Measurements from ENCODE around the gene GPATCH8. TPM values are rescaled to one million over a fixed set of nuclear protein-coding genes. Genes with fewer than 3 reads are reported as not detected.

Gene GPATCH8
- total and polyA plus RNA-seq, 10 of the 15 experiments (the other 5 are each of a cell fraction or from before 2014, with no cell fraction given): 11.7 to 45.1 (median 21.3) TPM

DNA sequence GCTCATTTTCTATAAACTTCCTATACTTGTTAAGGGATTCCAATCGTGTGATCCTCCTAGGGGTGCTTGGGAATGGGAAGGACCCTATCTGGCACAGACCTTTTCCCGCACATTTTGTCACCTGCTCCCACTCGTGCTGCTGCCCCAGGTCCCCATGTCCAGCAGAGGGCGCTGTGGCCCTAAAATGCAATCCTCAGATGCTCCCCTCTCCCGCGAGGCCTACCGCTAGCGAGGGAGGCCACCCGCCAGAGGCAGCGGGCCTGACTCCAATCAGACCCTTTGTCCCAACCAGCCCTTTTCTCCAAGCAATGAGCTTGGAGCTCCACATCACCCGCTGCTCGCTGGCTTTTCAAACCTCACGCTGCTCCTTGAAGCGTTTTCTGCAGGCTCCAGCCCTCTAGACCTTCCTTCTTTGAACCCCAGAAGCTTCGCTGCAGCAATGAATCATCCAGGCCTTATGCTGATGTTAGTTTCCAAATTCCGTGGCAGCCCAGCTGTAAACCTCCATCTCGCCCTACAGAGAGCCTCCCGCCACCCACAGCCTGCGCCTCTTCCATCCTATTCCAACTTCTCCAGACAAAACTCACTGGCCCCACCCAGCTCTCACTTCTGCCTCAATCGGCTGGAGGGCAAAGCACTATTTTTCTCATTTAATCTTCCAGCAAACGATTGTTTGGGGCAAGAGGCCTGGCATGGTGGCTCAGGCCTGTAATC lies 30.5 kb upstream of the GPATCH8 start (continued):
- peak; percentile 80; the same call in 1 of the 2 replicates for TF ChIP-seq RB1 (IDR thresholded peaks at IDR 0.05; ENCODE audit: borderline replicate concordance)
- TF ChIP-seq, protein P1, sequence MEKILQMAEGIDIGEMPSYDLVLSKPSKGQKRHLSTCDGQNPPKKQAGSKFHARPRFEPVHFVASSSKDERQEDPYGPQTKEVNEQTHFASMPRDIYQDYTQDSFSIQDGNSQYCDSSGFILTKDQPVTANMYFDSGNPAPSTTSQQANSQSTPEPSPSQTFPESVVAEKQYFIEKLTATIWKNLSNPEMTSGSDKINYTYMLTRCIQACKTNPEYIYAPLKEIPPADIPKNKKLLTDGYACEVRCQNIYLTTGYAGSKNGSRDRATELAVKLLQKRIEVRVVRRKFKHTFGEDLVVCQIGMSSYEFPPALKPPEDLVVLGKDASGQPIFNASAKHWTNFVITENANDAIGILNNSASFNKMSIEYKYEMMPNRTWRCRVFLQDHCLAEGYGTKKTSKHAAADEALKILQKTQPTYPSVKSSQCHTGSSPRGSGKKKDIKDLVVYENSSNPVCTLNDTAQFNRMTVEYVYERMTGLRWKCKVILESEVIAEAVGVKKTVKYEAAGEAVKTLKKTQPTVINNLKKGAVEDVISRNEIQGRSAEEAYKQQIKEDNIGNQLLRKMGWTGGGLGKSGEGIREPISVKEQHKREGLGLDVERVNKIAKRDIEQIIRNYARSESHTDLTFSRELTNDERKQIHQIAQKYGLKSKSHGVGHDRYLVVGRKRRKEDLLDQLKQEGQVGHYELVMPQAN (conservative IDR thresholded peaks at IDR 0.05): no peak
- peak; percentile 94 for TF ChIP-seq RAD21 (IDR thresholded peaks at IDR 0.05; ENCODE audit: insufficient read depth, low read depth, low read length)
- TF ChIP-seq CTCF (IDR thresholded peaks at IDR 0.05 in 2 of 3, conservative IDR thresholded peaks at IDR 0.05 in 1 of 3; ENCODE audit: control insufficient read depth in 2 of 3, extremely low read depth in 1 of 3, insufficient read depth in 1 of 3, low read depth in 3 of 3, low read length in 3 of 3): peak; percentile 93 to 98 (median 95)
- TF ChIP-seq, protein P2, sequence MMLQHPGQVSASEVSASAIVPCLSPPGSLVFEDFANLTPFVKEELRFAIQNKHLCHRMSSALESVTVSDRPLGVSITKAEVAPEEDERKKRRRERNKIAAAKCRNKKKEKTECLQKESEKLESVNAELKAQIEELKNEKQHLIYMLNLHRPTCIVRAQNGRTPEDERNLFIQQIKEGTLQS (IDR thresholded peaks at IDR 0.05; ENCODE audit: borderline replicate concordance, extremely low read depth, low read depth, low read length): no peak
- TF ChIP-seq SRF (IDR thresholded peaks at IDR 0.05; ENCODE audit: low read depth in 2 of 2, low read length in 2 of 2): no peak
- peak; percentile 68 for TF ChIP-seq YY1 (IDR thresholded peaks at IDR 0.05; ENCODE audit: low read depth, low read length)
- TF ChIP-seq STAT1 (conservative IDR thresholded peaks at IDR 0.05): no peak
- TF ChIP-seq, protein P3, sequence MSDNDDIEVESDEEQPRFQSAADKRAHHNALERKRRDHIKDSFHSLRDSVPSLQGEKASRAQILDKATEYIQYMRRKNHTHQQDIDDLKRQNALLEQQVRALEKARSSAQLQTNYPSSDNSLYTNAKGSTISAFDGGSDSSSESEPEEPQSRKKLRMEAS (IDR thresholded peaks at IDR 0.05; ENCODE audit: low read depth, low read length): peak; percentile 40; the same call in 1 of the 2 replicates
- TF ChIP-seq SMARCA5 (IDR thresholded peaks at IDR 0.05): peak; percentile 79; the same call in 1 of the 2 replicates
- TF ChIP-seq SUPT20H (IDR thresholded peaks at IDR 0.05; ENCODE audit: borderline replicate concordance, control insufficient read depth, low read depth, low read length): no peak

All from GM12878 (cell line).